Cardiac muscle cell (in vitro differentiated cells and primary cell): ENCODE results near the gene ASCC3. TPM values are rescaled to one million over a fixed set of nuclear protein-coding genes. Genes with fewer than 3 reads are reported as not detected.

Experiments
- DNase-seq, 2 donors: peaks; one replicate each; pipeline versions ENCODE4 v3.0.0 to v3.0.0-alpha.2; 2010 to 2017; ENCODE audit warnings: low read depth in 1 of 2, low spot score in 1 of 2
- H3K27ac ChIP-seq: fragments of 200-600 bp; sonication (generic); 2 replicates; pipeline ENCODE4 v1.5.1; 2016
- H3K27me3 ChIP-seq: fragments of 200-600 bp; sonication (generic); 2 replicates; pipeline ENCODE4 v1.6.0; 2016; ENCODE audit warnings: control low read depth
- H3K36me3 ChIP-seq: fragments of 200-600 bp; sonication (generic); 2 replicates; pipeline ENCODE4 v1.5.1; 2016; ENCODE audit warnings: control low read depth
- H3K4me1 ChIP-seq: fragments of 200-600 bp; sonication (generic); 2 replicates; pipeline ENCODE4 v1.8.1; 2017; ENCODE audit warnings: low read depth, mild to moderate bottlenecking, mixed run types
- H3K4me3 ChIP-seq: fragments of 200-600 bp; sonication (generic); 2 replicates; pipeline ENCODE4 v1.5.1; 2016; ENCODE audit warnings: mild to moderate bottlenecking
- H3K9me3 ChIP-seq: fragments of 200-600 bp; sonication (generic); 2 replicates; pipeline ENCODE4 v1.5.1; 2017; ENCODE audit warnings: low read depth, mild to moderate bottlenecking, control low read depth
- polyA plus RNA-seq: library from polyadenylated mRNA; unstranded; fragments of >200 nt; fragmentation: Nextera tagmentation; extraction: Ambion mirVana; gene quantifications from 2 replicates; pipeline ENCODE4 v1.2.1, GENCODE V29; 2016
- total RNA-seq: library from RNA; depleted of rRNA; stranded (reverse); fragments of >200 nt; gene quantifications from 2 replicates; pipeline ENCODE4 v1.2.3, GENCODE V29; 2016
- TF ChIP-seq, protein P1 (sequence below): IDR thresholded peaks from 2 replicates; pipeline ENCODE4 v1.5.1; 2012; ENCODE audit warnings: low read depth, mild to moderate bottlenecking, low read length

Gene ASCC3
- total and polyA plus RNA-seq, 2 experiments from 2014 or later = 29.3 to 33.7 TPM

DNA sequence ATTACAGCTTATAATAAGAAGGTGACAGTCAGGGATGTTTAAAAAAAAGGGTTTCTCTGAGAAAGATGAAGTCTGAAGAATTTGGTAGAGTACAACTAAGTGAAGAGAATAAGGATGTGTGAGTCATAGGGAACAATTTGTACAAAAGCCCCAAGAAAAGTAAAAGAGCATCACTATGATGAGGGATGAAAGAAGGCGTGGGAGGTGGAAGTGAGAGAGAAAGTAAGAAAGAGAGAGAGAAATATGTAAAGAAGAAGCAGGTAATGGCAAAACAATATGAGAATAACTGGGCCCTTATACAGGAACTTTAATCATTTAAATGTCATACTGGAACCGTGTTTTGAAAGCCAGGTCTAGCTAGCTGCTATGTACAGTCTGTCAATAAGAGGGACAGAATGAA lies 179.4 kb downstream of the ASCC3 start:
- Histone ChIP-seq H3K4me3 (no peak overlapping the region), H3K9me3 (no peaks in the 10 kb centered on the region)
- TF ChIP-seq, protein P1, sequence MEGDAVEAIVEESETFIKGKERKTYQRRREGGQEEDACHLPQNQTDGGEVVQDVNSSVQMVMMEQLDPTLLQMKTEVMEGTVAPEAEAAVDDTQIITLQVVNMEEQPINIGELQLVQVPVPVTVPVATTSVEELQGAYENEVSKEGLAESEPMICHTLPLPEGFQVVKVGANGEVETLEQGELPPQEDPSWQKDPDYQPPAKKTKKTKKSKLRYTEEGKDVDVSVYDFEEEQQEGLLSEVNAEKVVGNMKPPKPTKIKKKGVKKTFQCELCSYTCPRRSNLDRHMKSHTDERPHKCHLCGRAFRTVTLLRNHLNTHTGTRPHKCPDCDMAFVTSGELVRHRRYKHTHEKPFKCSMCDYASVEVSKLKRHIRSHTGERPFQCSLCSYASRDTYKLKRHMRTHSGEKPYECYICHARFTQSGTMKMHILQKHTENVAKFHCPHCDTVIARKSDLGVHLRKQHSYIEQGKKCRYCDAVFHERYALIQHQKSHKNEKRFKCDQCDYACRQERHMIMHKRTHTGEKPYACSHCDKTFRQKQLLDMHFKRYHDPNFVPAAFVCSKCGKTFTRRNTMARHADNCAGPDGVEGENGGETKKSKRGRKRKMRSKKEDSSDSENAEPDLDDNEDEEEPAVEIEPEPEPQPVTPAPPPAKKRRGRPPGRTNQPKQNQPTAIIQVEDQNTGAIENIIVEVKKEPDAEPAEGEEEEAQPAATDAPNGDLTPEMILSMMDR = no peak

DNA sequence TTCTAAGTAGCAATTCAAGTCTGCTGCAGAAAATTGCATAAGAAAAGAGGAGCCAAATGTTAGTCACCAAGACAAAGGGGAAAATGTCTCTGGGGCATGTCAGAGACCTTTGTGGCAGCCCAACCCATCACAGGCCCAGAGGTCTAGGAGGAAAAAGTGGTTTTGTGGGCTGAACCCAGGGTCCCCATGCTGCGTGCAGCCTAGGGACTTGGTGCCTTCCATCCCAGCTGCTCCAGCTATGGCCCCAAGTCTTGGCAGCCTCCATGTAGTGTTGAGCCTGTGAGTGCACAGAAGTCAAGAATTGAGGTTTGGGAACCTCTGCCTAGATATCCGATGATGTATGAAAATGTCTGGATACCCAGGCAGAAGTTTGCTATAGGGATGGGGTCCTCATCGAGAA lies 181.1 kb downstream of the ASCC3 start:
- Histone ChIP-seq H3K4me3 (no peak overlapping the region), H3K4me1 (no peaks in the 10 kb centered on the region), H3K27ac (no peak overlapping the region), H3K27me3 (no peaks in the 10 kb centered on the region), H3K36me3 (no peaks in the 10 kb centered on the region), H3K9me3 (no peaks in the 10 kb centered on the region)
- TF ChIP-seq, protein P1 = no peak
- DNase-seq = no peak

More for the DNA sequence above, 179.4 kb downstream of the ASCC3 start:
- H3K27ac ChIP-seq = no peak overlapping the region
- no peaks in the 10 kb centered on the region for H3K4me1 ChIP-seq
- no peaks in the 10 kb centered on the region for H3K27me3 ChIP-seq
- H3K36me3 ChIP-seq = no peaks in the 10 kb centered on the region
- DNase-seq = no peak

DNA sequence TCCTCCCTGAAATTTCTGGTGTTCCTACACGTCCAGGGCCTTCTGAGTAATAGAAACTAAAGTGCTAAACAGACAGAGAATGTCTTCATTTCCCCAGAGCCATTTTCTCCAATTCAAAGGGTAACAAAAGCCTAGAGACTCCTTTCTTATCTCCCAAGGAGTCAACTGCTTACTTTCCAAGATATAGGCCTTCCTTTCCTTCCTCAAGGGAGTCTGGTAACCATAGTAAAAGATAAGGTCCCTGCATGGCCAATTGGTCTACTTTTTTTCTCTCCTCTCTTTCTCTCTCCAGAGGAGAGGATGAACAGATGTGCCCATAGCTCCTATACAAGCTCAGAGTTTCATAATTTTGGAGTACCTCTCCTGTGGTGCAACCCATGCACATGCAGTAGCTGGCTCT lies 185.7 kb downstream of the ASCC3 start:
- Histone ChIP-seq H3K27me3 (no peaks in the 10 kb centered on the region), H3K36me3 (no peaks in the 10 kb centered on the region), H3K4me1 (no peaks in the 10 kb centered on the region), H3K4me3 (no peak overlapping the region), H3K9me3 (no peaks in the 10 kb centered on the region), H3K27ac (no peak overlapping the region)
- TF ChIP-seq, protein P1 = no peak
- DNase-seq = peak in 1 of 2 donors; percentile 32

DNA sequence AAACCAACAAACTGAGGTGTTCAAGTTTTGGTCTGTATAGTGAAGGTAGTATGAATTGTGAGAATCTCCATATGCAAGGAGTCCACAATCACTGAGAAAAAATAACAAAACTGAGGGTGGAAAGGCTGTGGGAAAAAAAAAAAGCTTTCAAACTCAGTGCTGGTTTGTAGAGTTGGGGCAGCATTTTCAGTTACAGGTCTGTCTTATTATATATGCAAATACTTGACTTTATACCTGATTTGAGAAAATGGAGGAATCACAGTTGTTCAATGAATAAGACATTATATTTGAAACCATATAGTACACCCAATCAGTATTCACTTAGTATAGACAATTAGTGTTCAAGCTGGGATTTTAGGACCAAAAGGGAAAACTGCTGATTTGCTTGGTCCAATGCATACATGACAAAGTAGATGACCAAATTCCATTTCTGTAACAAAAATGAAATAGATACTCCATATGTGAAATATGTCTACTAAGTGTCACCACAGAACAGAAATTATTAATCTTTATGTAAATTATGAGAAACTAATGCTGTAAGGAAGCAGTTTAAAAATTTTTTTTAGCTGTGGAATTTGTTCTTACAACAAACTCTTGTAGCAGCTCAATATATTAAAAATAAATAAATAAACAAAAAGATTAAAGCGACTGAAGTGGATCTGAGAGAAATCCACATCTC lies 187.7 kb downstream of the ASCC3 start:
- Histone ChIP-seq H3K4me1 (no peaks in the 10 kb centered on the region), H3K27me3 (no peaks in the 10 kb centered on the region), H3K4me3 (no peak overlapping the region), H3K27ac (no peak overlapping the region), H3K36me3 (no peaks in the 10 kb centered on the region), H3K9me3 (no peaks in the 10 kb centered on the region)
- no peak for DNase-seq
- TF ChIP-seq, protein P1 = no peak

DNA sequence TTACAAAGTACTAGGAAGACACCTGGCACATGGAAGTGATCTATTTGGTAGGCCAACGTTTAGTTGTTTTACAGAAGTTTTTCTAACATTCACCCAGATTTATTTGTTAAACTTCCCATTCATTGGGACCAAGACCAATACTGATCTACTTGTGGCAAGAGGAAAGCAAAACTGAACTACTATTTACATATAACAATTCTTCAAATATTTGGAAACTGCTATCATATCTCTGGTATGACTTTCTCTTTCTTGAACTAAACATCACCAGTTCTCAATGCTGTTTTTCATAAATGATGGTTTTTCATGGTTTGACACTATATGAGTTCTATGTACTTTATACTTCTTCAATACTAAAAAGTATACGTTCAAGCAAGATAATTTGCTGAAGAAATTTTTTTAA lies 189.2 kb downstream of the ASCC3 start:
- no peaks in the 10 kb centered on the region for H3K9me3 ChIP-seq
- H3K27me3 ChIP-seq = no peaks in the 10 kb centered on the region
- H3K36me3 ChIP-seq = no peaks in the 10 kb centered on the region
- H3K27ac ChIP-seq = no peak overlapping the region
- H3K4me1 ChIP-seq = no peaks in the 10 kb centered on the region
- TF ChIP-seq, protein P1 = no peak
- H3K4me3 ChIP-seq = no peak overlapping the region
- DNase-seq = no peak
